Fibroblast of the aortic adventitia (primary cell): Measurements from ENCODE around the gene LSAMP. TPM values are rescaled to one million over a fixed set of nuclear protein-coding genes. Genes with fewer than 3 reads are reported as not detected.
A peak's percentile ranks its signal among the peaks of the same experiment; 100 is the strongest.

Experiments used
- DNase-seq: peaks from one replicate; pipeline ENCODE4 v3.0.0-alpha.2; 2010; ENCODE audit warnings: low read depth
- H3K4me3 ChIP-seq: 2 replicates; pipeline ENCODE4 v1.5.1; 2011; ENCODE audit warnings: low read depth, mild to moderate bottlenecking, control low read depth, low read length, moderate library complexity
- total RNA-seq: library from RNA; depleted of rRNA; stranded (reverse); fragments of >200 nt; gene quantifications from 2 replicates; pipeline ENCODE4 v1.2.3, GENCODE V29; 2012; ENCODE audit warnings: low replicate concordance
- TF ChIP-seq, protein P1 (sequence below): IDR thresholded peaks from 2 replicates; pipeline ENCODE4 v1.5.1; 2011; ENCODE audit warnings: mild to moderate bottlenecking, low read length, control low read depth, inconsistent platforms; ENCODE audit not compliant: insufficient read depth

Gene LSAMP
- total RNA-seq, 1 donor, result 9.8 TPM

DNA sequence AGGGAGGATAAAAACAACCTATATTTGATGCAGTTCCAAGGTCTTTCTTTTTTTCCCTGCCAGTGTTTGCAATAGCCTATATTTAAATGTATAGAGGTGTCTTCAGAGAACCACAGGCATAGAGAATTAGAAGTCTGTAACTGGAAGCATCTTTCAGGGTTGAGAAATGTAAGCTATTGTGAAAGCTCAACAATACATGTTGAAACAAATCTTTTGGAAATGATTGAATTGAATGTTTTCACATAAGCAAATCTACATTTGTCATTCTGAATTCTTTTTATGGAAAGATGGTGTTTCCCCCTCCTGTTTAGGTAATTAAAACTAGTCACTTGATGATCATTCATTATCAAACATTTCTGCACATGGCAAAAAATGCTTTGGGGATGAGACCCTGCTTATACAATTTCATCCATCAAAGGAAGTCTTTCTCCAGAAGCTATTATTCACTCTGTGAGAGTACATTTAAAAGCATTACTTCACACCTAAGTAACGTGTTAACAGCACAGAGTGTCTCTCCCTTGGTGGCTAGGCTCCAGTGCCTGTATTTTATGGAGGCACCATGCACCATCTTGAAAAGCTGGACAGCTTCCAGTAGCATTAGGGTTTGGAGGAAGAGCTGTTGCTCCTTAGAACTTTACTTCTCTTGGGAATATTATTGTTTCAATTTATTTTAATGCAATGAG, 406.2 kb downstream of the LSAMP start:
- no peak overlapping the region for H3K4me3 ChIP-seq
- TF ChIP-seq, protein P1, sequence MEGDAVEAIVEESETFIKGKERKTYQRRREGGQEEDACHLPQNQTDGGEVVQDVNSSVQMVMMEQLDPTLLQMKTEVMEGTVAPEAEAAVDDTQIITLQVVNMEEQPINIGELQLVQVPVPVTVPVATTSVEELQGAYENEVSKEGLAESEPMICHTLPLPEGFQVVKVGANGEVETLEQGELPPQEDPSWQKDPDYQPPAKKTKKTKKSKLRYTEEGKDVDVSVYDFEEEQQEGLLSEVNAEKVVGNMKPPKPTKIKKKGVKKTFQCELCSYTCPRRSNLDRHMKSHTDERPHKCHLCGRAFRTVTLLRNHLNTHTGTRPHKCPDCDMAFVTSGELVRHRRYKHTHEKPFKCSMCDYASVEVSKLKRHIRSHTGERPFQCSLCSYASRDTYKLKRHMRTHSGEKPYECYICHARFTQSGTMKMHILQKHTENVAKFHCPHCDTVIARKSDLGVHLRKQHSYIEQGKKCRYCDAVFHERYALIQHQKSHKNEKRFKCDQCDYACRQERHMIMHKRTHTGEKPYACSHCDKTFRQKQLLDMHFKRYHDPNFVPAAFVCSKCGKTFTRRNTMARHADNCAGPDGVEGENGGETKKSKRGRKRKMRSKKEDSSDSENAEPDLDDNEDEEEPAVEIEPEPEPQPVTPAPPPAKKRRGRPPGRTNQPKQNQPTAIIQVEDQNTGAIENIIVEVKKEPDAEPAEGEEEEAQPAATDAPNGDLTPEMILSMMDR, result no peak
- DNase-seq, result peak; percentile 25

DNA sequence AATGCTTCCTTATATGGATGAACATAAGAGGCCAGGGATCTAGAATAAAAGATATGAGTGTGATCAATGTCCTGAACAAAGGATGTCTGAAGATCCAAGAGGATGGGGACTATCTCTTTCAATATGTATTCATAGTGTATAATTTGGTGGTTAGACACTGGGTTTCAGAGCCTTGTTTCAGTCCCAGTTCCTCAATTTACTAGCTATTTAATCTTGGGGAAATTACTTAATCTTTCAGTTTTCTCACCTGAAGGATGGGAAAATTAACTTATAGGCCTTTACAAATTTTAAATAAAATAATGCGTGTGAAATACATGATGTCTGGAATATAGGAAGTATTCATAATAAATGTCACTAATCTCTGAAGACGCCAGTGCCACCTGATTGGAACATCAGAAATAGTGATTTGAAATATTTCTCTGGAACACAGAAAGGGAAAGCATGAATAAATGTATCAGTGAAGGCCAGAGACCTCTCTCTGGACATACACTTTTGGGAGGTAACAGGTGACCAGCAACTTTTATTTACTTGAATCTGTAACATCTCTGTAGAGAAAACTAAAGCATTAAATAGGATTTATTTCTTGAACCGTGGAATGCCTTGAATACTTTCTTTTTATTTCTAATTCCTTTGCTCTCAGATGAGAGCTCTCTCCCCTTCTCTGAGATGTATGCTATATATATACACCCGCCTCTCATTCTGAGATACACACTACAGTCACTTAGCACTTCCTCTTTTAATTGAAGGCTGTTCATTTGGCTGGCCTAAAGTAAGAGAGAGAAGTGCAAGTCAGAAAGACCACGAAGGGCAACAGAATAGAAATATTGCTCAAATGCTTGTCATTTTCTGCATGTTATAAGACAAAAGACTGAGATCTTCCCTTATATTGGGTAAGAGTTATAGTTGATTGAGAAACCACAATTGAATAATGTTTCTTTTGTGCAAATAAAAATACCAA, 407.1 kb downstream of the LSAMP start:
- peak; percentile 24 for DNase-seq
- TF ChIP-seq, protein P1, result no peak
- no peak overlapping the region for H3K4me3 ChIP-seq

DNA sequence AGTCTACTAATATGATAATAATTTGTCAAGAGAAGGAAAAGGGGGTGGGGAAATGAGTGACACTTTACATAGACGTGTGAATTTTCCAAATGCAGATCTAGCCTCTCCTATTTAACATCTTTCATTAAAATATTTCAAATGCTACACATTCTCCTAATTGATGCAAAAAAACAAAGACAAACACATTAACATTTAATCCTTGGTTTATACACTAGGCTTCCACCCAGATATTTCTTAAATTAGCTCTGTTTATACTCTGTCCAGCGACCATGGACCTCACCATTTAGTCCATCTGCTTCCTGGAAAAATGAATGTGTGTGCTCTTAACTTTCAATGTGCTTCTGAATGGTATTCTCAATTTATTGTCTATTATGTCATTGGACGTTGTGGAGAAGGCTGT, 409.9 kb downstream of the LSAMP start:
- no peak for DNase-seq
- TF ChIP-seq, protein P1, result no peak
- no peak overlapping the region for H3K4me3 ChIP-seq

DNA sequence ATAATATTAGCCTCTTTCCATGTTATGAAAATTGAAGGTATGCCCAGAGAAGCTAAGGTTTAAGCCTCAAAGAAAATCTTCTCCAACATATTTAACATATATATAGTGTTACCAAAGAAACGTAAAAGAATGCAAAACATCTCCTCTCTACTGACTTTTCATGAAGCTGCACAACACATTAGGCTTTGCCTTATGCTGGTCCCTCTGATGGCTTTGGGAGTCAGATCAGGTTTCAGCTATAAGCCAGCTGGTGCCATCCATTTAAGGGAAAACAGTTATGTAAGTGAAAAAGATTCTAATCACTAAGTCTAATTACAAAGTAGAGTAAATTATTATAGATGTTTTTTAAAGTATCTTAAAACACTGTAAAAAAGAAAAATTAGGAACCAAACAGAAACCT, 410.5 kb downstream of the LSAMP start:
- TF ChIP-seq, protein P1, result no peak
- DNase-seq, result no peak

DNA sequence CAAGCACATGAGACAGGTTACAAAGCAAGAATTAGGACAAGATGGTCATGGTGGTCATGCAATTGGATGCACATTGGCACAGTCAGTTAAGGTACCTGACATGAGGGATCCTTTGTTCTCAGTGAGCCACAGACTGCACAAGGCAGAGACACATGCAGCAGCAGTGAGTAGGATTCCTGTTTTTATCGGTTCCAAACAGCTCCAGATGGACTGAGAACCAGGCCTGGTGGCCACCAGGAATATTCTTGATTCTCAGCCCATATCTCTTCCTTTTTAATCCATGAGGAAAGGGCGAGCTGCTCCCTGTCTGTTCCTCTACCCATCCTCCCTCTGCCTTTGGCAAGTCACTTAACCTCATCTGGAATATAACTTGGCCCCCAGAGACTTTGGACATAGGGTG, 411.2 kb downstream of the LSAMP start:
- no peak overlapping the region for H3K4me3 ChIP-seq
- TF ChIP-seq, protein P1, result no peak
- DNase-seq, result no peak

More for the DNA sequence above, 410.5 kb downstream of the LSAMP start:
- no peak overlapping the region for H3K4me3 ChIP-seq

DNA sequence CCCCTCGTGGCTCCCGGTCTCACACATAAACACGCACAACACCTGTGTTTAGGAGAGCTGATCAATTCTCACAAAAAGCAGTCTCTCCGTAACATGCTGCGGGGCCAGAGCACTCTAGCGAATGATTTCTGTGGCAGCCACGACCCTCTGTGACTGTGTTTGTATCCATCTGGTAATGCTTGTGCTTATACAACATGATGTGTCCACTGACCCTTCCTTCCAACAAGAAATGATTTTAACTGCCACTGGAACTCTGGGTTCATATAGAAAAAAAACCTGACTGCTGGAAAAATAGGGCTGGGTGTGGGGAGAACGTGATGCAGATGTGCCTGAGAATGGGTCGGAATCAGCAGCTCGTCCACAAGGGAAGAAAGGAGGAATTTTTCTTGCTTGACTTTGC, 411.8 kb downstream of the LSAMP start:
- DNase-seq, result no peak
- H3K4me3 ChIP-seq, result no peak overlapping the region
- TF ChIP-seq, protein P1, result no peak
